Chondrocyte (in vitro differentiated cells): Measurements from ENCODE around the gene OR4E1. TPM values are rescaled to one million over a fixed set of nuclear protein-coding genes. Genes with fewer than 3 reads are reported as not detected.

Source experiments
- DNase-seq: peaks from one replicate; pipeline ENCODE4 v3.0.0; 2021; ENCODE audit warnings: mixed read lengths, low spot score
- H3K27ac Mint-ChIP-seq: one replicate; pipeline ENCODE4 v1.8.0; 2021; ENCODE audit warnings: mild to moderate bottlenecking, moderate library complexity, mixed read lengths; ENCODE audit not compliant: unreplicated experiment
- H3K27me3 Mint-ChIP-seq: 2 replicates; pipeline ENCODE4 v1.8.0; 2021; ENCODE audit warnings: low read depth, mixed read lengths
- H3K36me3 Mint-ChIP-seq: 2 replicates; pipeline ENCODE4 v1.8.0; 2021; ENCODE audit warnings: low read depth, mixed read lengths
- H3K4me1 Mint-ChIP-seq: 2 replicates; pipeline ENCODE4 v1.8.0; 2021; ENCODE audit warnings: low read depth, mild to moderate bottlenecking, mixed read lengths
- H3K4me3 Mint-ChIP-seq: one replicate; pipeline ENCODE4 v1.8.0; 2021; ENCODE audit warnings: mild to moderate bottlenecking, moderate library complexity, mixed read lengths; ENCODE audit not compliant: unreplicated experiment
- H3K9me3 Mint-ChIP-seq: 2 replicates; pipeline ENCODE4 v1.8.0; 2021; ENCODE audit warnings: low read depth, mixed read lengths
- CTCF ChIP-seq: fragments of 200-600 bp; sonication (generic); IDR thresholded peaks from 2 replicates; pipeline ENCODE4 v1.5.0; 2021; ENCODE audit warnings: antibody characterized with exemption, mild to moderate bottlenecking, moderate library complexity
- long read RNA-seq: library from polyadenylated mRNA; stranded (forward); transcript quantifications from one replicate; pipeline ENCODE4 v2.0.0, GENCODE V29; 2021
- total RNA-seq: library from RNA; stranded (reverse); gene quantifications from 3 replicates; pipeline ENCODE4 v1.2.1, GENCODE V29; 2021

The OR4E1 gene
- total RNA-seq = not detected in 3 replicates
- long read RNA-seq = 0 reads

- no peak for TF ChIP-seq CTCF
- no peak within 1 kb of the TSS for H3K4me3 Mint-ChIP-seq
- peaks cover 7% of the 10 kb centered on the region for H3K9me3 Mint-ChIP-seq
- H3K27me3 Mint-ChIP-seq = no peaks in the 10 kb centered on the region
- DNase-seq = no peak
- peaks cover 3% of the 10 kb centered on the region for H3K4me1 Mint-ChIP-seq
- no peaks in the 10 kb centered on the region for H3K36me3 Mint-ChIP-seq
- H3K27ac Mint-ChIP-seq = no peak within 1 kb of the TSS
Observed at GRCh38 chr14:21673718-21674117, at the start of gene OR4E1. OR4E1 (minus strand) TSS chr14:21673818; CDS start chr14:21670935, 2,883 bp downstream.

- DNase-seq = no peak
- H3K27me3 Mint-ChIP-seq = peaks cover 54% of the 10 kb centered on the region
- H3K27ac Mint-ChIP-seq = no peak overlapping the region
- TF ChIP-seq CTCF = no peak
- H3K4me3 Mint-ChIP-seq = no peak overlapping the region
- H3K4me1 Mint-ChIP-seq = no peaks in the 10 kb centered on the region
- no peaks in the 10 kb centered on the region for H3K9me3 Mint-ChIP-seq
- H3K36me3 Mint-ChIP-seq = no peaks in the 10 kb centered on the region
Observed at GRCh38 chr14:21721504-21721903, 47.9 kb upstream of the OR4E1 start.

- Mint-ChIP-seq H3K27ac (no peak overlapping the region), H3K4me1 (no peaks in the 10 kb centered on the region), H3K27me3 (peaks cover 47% of the 10 kb centered on the region), H3K36me3 (no peaks in the 10 kb centered on the region), H3K4me3 (no peak overlapping the region), H3K9me3 (no peaks in the 10 kb centered on the region)
- DNase-seq = no peak
- no peak for TF ChIP-seq CTCF
Observed at GRCh38 chr14:21719841-21720240, 46.2 kb upstream of the OR4E1 start.

- DNase-seq = no peak
- H3K27ac Mint-ChIP-seq = no peak overlapping the region
- peaks cover 38% of the 10 kb centered on the region for H3K27me3 Mint-ChIP-seq
- H3K36me3 Mint-ChIP-seq = no peaks in the 10 kb centered on the region
- H3K9me3 Mint-ChIP-seq = no peaks in the 10 kb centered on the region
- H3K4me3 Mint-ChIP-seq = no peak overlapping the region
- no peaks in the 10 kb centered on the region for H3K4me1 Mint-ChIP-seq
- TF ChIP-seq CTCF = no peak
Observed at GRCh38 chr14:21714318-21714929, 40.8 kb upstream of the OR4E1 start.

- H3K4me1 Mint-ChIP-seq = no peaks in the 10 kb centered on the region
- no peak for TF ChIP-seq CTCF
- H3K27ac Mint-ChIP-seq = no peak overlapping the region
- H3K36me3 Mint-ChIP-seq = no peaks in the 10 kb centered on the region
- peaks cover 8% of the 10 kb centered on the region for H3K9me3 Mint-ChIP-seq
- H3K27me3 Mint-ChIP-seq = peaks cover 29% of the 10 kb centered on the region
- DNase-seq = no peak
- H3K4me3 Mint-ChIP-seq = no peak overlapping the region
Observed at GRCh38 chr14:21712036-21712435, 38.4 kb upstream of the OR4E1 start.
